Measurements from ENCODE around the gene ZBTB7C. TPM values are rescaled to one million over a fixed set of nuclear protein-coding genes. Genes with fewer than 3 reads are reported as not detected.

ZBTB7C gene
- total RNA-seq, 1 experiment from 2014 or later = 0.33 TPM

DNA sequence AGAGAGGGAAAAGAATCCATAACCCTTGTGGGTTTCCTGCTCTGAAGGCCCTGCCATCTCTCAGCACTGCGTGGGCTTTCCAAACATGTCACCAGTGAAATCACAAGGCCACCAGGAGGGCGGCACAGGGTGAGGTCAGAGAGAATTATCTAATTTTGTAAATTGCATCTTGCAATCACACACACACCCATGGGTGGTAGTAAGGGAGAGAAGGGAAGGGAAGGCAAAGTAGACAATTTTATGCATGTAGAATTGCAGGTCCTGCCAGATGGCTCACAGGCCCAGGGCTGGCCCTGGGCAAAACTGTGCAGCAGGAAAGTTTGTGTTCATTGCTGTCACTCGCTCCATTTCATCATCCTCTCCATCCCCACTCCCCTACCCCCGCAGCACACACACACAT, 21.0 kb upstream of the ZBTB7C start:
- Histone ChIP-seq H3K27ac (ENCODE audit: insufficient read length, low read depth, low read length) (no peak overlapping the region), H3K79me2 (ENCODE audit: insufficient read depth, low read length) (no peaks in the 10 kb centered on the region), H2BK15ac (ENCODE audit: low read depth, low read length) (no peak overlapping the region), H3K18ac (ENCODE audit: insufficient read length, low read depth, low read length) (no peak overlapping the region), H2AK5ac (ENCODE audit: insufficient read length, low read length) (no peak overlapping the region), H2BK5ac (ENCODE audit: insufficient read length, low read length) (no peak overlapping the region), H4K5ac (ENCODE audit: insufficient read length, low read depth, low read length) (no peak overlapping the region), H3K23ac (ENCODE audit: insufficient read length, low read depth, low read length) (no peak overlapping the region), H2BK12ac (ENCODE audit: insufficient read length, low read depth, low read length) (no peak overlapping the region), H3K9ac (ENCODE audit: extremely low read depth, insufficient read length, low read length) (no peak overlapping the region), H2BK20ac (ENCODE audit: low read depth, low read length, poor library complexity, severe bottlenecking) (no peak overlapping the region), H2AFZ (ENCODE audit: low read length) (no peak overlapping the region), H3K14ac (ENCODE audit: insufficient read depth, low read length) (no peak overlapping the region), H3K4ac (ENCODE audit: low read depth, low read length) (no peak overlapping the region), H4K20me1 (ENCODE audit: control insufficient read depth, insufficient read depth, insufficient read length) (no peaks in the 10 kb centered on the region), H3K9me3 (ENCODE audit: control insufficient read depth, low read depth, low read length) (no peaks in the 10 kb centered on the region), H4K91ac (ENCODE audit: insufficient read length, low read depth, low read length) (no peak overlapping the region), H4K8ac (replicated peaks; ENCODE audit: insufficient read length, low read depth, low read length) (no peak overlapping the region), H3K27me3 (ENCODE audit: insufficient read depth, low read length) (no peaks in the 10 kb centered on the region), H3K23me2 (ENCODE audit: insufficient read length, low read depth, low read length, poor library complexity, severe bottlenecking) (no peaks in the 10 kb centered on the region), H3K4me1 (ENCODE audit: insufficient read depth, low read length) (no peaks in the 10 kb centered on the region), H3T11ph (ENCODE audit: low read length) (no peak overlapping the region), H3K79me1 (ENCODE audit: insufficient read depth, low read depth, low read length, poor library complexity, severe bottlenecking) (no peaks in the 10 kb centered on the region), H3K56ac (ENCODE audit: insufficient read length, low read depth, low read length) (no peak overlapping the region), H3K4me2 (ENCODE audit: insufficient read depth, insufficient read length, low read length) (no peak overlapping the region), H2BK120ac (ENCODE audit: low read depth, low read length, poor library complexity, severe bottlenecking) (no peak overlapping the region)
- no peak for DNase-seq
- H3K27ac Mint-ChIP-seq = no peak overlapping the region
- H3K27me3 Mint-ChIP-seq (ENCODE audit: low read depth) = peaks cover 51% of the 10 kb centered on the region
- H3K4me1 Mint-ChIP-seq = peaks cover 3 to 4% of the 10 kb centered on the region in 2 experiments; a peak in 2 of 4 replicates
- H3K36me3 Mint-ChIP-seq (ENCODE audit: insufficient read depth in 1 of 3, low read depth in 3 of 3) = no peaks in the 10 kb centered on the region
- WGBS (ENCODE audit: extremely low coverage, insufficient read length, low lambda C conversion rate) = no CpG with 5 or more reads among the region's 4 CpGs
- H3K4me3 Mint-ChIP-seq = no peak overlapping the region
- no peak for TF ChIP-seq CTCF (conservative IDR thresholded peaks at IDR 0.05)
- H3K9me3 Mint-ChIP-seq = peaks cover 0 to 3% of the 10 kb centered on the region in 2 experiments; a peak in 2 of 5 replicates

All from H9 (cell line).